ENCODE measurements around the gene SLC39A9. TPM values are rescaled to one million over a fixed set of nuclear protein-coding genes. Genes with fewer than 3 reads are reported as not detected.

SLC39A9 gene
- polyA plus RNA-seq, 2 of the 4 experiments (the other 2 are of a cell fraction), result 41.7 to 116 TPM

- TF ChIP-seq HEYL (CRISPR knock-in tag; IDR thresholded peaks at IDR 0.05) (no peak), JUNB (IDR thresholded peaks at IDR 0.05) (no peak), MAX (IDR thresholded peaks at IDR 0.05) (no peak), HOXB13 (CRISPR knock-in tag; IDR thresholded peaks at IDR 0.05; ENCODE audit: low read depth) (no peak), KDM1A (IDR thresholded peaks at IDR 0.05; ENCODE audit: low read depth) (no peak), PBX3 (IDR thresholded peaks at IDR 0.05) (no peak), RNF2 (IDR thresholded peaks at IDR 0.05; ENCODE audit: borderline replicate concordance, low read depth) (no peak), ATOH8 (CRISPR knock-in tag; IDR thresholded peaks at IDR 0.05; ENCODE audit: low read depth) (no peak), SREBF2 (IDR thresholded peaks at IDR 0.05) (no peak), ZSCAN20 (CRISPR knock-in tag; IDR thresholded peaks at IDR 0.05) (no peak)
- H3K4me2 ChIP-seq, result peak overlapping the region; percentile 87
- H3K4me1 ChIP-seq, result peaks cover 25% of the 10 kb centered on the region
- DNase-seq (ENCODE audit: low read depth in 1 of 2, low spot score in 1 of 2), result no peak
- no peaks in the 10 kb centered on the region for H3K9me3 ChIP-seq
- ATAC-seq, result no peak
- ChIA-PET CTCF (no interaction called here), POLR2A (no interaction called here)
- FAIRE-seq, result no peak
- H3K27ac ChIP-seq, result no peak overlapping the region
- H3K4me3 ChIP-seq, result no peak overlapping the region
- 92% methylated on average over 2 of the region's 2 CpGs for WGBS (ENCODE audit: missing lambda C conversion rate)
Observed at GRCh38 chr14:69401841-69402240, 3.3 kb downstream of the SLC39A9 start.

- FAIRE-seq, result no peak
- WGBS (ENCODE audit: missing lambda C conversion rate), result 90% methylated on average over 3 of the region's 3 CpGs
- H3K9me3 ChIP-seq, result no peaks in the 10 kb centered on the region
- CTCF ChIA-PET, result interaction anchor here (1.7 kb wide), 1 partner anchor 55 kb away, joined by 4 read pairs; no protein-coding TSS in a partner anchor
- POLR2A ChIA-PET, result no interaction called here
- no peak overlapping the region for H3K27ac ChIP-seq
- H3K4me2 ChIP-seq, result no peak overlapping the region
- TF ChIP-seq MYC (IDR thresholded peaks at IDR 0.05; ENCODE audit: borderline replicate concordance, low read length), result no peak
- no peak for TF ChIP-seq PBX3 (IDR thresholded peaks at IDR 0.05)
- TF ChIP-seq ZSCAN20 (CRISPR knock-in tag; IDR thresholded peaks at IDR 0.05), result no peak
- no peak for TF ChIP-seq HEYL (CRISPR knock-in tag; IDR thresholded peaks at IDR 0.05)
- TF ChIP-seq BCL3 (IDR thresholded peaks at IDR 0.05), result no peak
- TF ChIP-seq RCOR1 (IDR thresholded peaks at IDR 0.05; ENCODE audit: low read depth, low read length), result no peak
- no peak for TF ChIP-seq CHD4 (IDR thresholded peaks at IDR 0.05; ENCODE audit: borderline replicate concordance)
- H3K4me3 ChIP-seq, result no peak overlapping the region
- peaks cover 24% of the 10 kb centered on the region for H3K4me1 ChIP-seq
- DNase-seq (ENCODE audit: low read depth in 1 of 2, low spot score in 1 of 2), result no peak
- ATAC-seq, result no peak
Observed at GRCh38 chr14:69404478-69404877, 6.0 kb downstream of the SLC39A9 start.

- CTCF ChIA-PET, result no interaction called here
- TF ChIP-seq USF2 (IDR thresholded peaks at IDR 0.05) (no peak), EHMT2 (IDR thresholded peaks at IDR 0.05; ENCODE audit: low read depth) (no peak), ZNF302 (CRISPR knock-in tag; IDR thresholded peaks at IDR 0.05) (no peak), CTCF (IDR thresholded peaks at IDR 0.05) (no peak), MAX (IDR thresholded peaks at IDR 0.05) (no peak), CHD4 (IDR thresholded peaks at IDR 0.05; ENCODE audit: borderline replicate concordance) (no peak), MAZ (IDR thresholded peaks at IDR 0.05; ENCODE audit: borderline replicate concordance, low read depth, low read length) (no peak), RARB (CRISPR knock-in tag; IDR thresholded peaks at IDR 0.05) (no peak), PHF8 (IDR thresholded peaks at IDR 0.05; ENCODE audit: borderline replicate concordance, low read depth) (no peak)
Observed at GRCh38 chr14:69404883-69405282, 6.4 kb downstream of the SLC39A9 start.

More at GRCh38 chr14:69404883-69405282, 6.4 kb downstream of the SLC39A9 start:
- Histone ChIP-seq H3K9me3 (no peaks in the 10 kb centered on the region), H3K4me2 (no peak overlapping the region), H3K27ac (no peak overlapping the region), H3K4me1 (peaks cover 21% of the 10 kb centered on the region), H3K4me3 (no peak overlapping the region)
- no peak for DNase-seq (ENCODE audit: low read depth in 1 of 2, low spot score in 1 of 2)
- POLR2A ChIA-PET, result no interaction called here
- no peak for ATAC-seq
- no peak for FAIRE-seq
- 82% methylated on average over 5 of the region's 5 CpGs for WGBS (ENCODE audit: missing lambda C conversion rate)
